MV-4-11 (cell line): ENCODE data around the gene SLC9B1.
"Not testable (repeated sequence)": the region's sequence is repeated elsewhere in the genome, so short reads cannot be mapped to it uniquely, and the experiment has no call there.

Experiments
- DNase-seq: peaks from one replicate; lab custom pipeline; 2025; lab: John Stamatoyannopoulos, UW

The SLC9B1 gene

GRCh38 chr4:103010804-103011203, 8.7 kb downstream of the SLC9B1 start:
- no peak for DNase-seq

DNA sequence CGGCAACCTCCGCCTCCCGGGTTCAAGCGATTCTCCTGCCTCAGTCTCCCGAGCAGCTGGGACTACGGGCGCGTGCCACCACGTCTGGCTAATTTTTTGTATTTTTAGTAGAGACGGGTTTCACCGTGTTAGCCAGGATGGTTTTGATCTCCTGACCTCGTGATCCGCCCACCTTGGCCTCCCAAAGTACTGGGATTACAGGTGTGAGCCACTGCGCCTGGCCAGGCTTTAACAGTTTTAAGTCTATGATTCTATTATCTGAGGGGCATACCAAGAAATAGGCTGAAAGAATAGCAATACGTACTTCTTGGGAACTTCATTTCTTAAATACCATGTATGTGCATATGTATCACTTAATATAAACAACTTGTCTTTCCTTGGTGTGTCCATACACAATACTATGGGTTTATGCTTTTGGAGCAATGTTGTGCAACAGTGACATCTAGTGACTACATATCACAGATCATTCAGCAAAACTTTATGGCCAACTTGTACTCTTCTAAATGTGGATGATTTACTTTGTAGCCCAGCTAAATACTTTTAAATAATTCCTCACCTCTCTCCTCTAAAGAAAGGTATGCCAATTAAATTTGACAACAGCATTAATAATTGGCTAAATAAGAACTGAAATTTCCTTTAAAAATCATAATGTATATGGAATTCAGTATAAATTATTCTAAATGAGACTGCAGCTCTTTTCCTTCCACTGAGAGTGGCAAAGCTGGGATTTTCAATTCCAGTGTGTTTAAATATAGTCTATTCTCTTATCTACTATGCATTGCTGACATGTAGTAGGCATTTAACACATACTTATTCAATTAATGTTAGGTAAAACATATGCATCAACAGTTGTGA, 10.4 kb downstream of the SLC9B1 start:
- DNase-seq: peak; percentile 45

DNA sequence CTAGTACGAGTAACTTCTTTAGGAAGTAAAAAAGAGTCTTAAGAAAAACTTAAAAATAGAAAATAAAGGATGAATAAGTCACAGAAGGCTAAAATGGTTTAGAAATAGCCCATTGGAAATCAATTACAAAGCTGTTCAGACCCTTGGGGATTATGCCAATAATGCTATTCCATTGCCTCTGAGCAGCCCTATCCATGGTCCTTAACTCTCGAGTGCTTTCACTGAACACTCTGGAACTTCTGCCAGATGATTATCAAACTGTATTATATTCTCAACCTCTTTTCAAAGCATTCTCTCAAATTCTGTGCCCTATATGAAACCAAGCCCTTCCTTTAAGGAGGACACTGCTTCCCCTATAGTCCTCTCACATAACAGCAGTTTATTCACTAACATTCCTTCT, 17.0 kb downstream of the SLC9B1 start:
- DNase-seq: no peak

GRCh38 chr4:102994803-102995202, 24.7 kb downstream of the SLC9B1 start:
- no peak for DNase-seq

- peak; percentile 28 for DNase-seq
These were observed 25.5 kb downstream of the SLC9B1 start for GRCh38 chr4:102993985-102994384.

DNA sequence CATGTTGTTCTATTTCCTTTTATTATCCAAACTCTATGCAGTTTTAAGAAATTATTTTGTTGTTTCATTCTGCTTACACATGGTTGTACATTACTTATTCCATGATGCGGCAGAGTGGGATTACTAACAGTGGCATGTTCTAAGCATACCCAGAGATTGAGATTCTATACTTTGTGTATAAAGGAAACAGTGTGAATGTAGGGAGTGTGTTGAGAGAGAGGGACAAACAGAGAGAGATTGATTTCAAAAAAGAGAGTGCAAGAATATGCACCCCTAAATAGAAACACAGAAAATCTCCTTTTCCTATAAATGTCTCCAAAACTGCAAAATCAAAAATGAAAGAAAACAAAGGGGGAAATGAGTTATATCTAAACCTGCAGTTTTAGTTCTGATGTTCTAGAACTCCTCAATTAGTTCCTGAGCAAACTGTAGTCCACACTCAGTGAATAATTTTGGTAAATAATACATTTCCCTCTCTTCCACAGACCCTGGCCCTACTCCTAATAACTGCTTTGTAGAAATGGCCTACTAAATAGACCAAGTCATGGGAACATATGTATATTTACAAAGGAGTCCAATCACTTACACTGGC, 31.0 kb downstream of the SLC9B1 start:
- DNase-seq: no peak

- no peak for DNase-seq
These were observed 38.5 kb downstream of the SLC9B1 start for GRCh38 chr4:102981005-102981404.

DNA sequence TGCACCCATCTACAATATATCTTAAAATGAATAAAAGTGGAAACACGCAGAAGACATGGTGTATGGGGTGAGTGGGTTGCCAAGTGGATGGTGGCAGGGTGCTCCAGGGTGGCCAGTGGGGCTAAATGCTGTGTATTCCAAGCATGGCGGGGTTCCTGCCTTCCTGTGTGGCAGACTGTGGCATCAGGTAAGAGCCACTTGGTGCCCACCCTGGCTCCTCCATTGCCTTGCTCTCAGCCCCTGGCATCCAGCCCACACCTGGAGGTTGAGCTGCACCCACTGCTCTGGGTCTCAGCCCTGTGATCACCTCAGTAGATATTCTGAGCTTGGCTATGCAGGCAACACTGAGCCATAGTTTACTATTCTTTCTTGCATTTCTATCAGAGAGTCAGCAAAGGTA, 57.7 kb downstream of the SLC9B1 start:
- not testable (repeated sequence) for DNase-seq

- no peak for DNase-seq
These were observed 60.0 kb downstream of the SLC9B1 start for GRCh38 chr4:102959496-102959895.

GRCh38 chr4:102945066-102945465, 74.4 kb downstream of the SLC9B1 start:
- no peak for DNase-seq

- DNase-seq: not testable (repeated sequence)
These were observed 81.4 kb downstream of the SLC9B1 start for GRCh38 chr4:102938063-102938462.

DNA sequence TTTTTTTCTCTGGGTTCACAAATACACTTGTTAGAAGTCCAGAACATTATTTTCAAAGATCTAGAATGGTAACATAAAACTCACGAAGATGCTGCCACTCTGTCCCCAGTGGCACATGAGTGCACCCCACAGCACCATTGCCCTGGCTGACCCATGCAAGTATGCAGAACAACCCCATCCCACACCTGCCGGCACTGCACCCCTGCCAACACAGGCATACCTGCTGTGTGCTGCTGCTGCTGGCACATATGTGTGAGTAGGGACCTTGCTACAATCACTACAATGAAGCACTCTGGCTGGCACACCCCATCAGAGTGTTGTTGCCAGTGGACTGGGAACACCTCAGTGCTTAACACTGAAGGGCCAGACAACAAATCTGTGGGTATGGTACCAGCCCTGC, 83.8 kb downstream of the SLC9B1 start:
- no peak for DNase-seq

DNA sequence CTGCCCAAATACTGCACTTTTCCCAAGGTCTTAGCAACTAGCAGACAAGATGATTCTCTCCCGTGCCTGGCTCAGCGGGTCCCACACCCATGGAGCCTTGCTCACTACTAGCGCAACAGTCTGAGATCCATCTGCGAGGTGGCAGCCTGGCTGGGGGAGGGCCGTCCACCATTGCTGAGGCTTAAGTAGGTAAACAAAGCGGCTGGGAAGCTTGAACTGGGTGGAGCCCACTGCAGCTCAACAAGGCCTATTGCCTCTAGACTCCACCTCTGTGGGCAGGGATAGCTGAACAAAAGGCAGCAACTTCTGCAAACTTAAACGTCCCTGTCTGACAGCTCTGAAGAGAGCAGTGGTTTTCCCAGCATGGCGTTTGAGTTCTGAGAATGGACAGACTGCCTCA, 99.8 kb downstream of the SLC9B1 start:
- not testable (repeated sequence) for DNase-seq

DNA sequence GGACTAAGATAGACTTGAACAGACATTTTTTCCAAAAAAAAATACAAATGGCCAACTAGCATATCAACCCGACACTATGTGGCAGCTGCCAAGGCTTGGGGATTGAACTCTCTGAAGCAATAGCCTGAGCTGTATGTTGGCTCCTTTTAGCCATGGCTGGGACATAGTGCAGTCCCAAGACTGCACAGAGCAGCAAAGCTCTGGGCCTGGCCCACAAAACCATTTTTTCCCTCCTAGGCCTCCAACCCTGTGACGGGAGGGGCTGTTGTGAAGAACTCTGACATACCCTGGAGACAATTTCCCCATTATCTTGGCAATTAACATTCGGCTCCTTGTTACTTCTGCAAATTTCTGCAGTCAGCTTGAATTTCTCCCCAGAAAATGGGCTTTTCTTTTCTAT, 100.6 kb downstream of the SLC9B1 start:
- DNase-seq: no peak

DNA sequence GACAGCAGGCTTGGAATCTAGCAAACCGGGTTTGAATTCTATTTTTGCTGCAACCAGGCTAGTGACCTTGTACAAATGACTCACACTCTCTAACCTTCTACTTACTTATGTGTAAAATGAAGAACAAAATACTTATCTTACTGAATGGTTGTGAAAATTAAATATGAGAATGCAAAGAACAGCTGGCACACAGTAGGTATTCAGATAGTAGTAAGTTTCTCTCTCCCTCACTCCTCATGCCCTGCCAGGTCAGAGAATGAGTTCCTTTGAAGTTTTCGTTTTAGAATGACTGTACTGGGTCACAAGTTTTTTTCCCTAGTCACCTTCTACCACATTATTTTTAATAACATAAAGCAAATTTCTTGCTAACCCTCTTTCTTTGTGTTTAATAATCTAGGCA, 117.7 kb downstream of the SLC9B1 start:
- DNase-seq: no peak

GRCh38 chr4:102897610-102898009, 121.9 kb downstream of the SLC9B1 start:
- DNase-seq: not testable (repeated sequence)

DNA sequence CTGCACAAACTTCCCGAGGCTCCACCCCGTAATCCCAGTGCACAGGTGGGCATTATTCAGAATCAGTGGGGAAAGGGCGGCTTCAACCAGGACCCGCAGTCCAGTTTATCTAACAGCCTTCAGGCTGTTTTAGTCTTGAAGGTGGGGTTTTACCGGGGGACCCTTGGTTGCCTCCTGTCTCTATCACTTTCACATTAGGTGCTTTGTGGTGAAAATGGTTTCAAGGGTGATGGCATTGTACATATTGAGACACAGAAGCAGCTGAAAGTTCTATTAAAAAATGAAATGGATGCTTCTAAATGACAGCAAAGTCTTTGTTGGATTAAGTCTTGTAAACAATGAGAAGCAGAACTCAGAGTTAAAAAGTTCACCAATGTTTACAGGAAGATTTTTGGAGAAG, 123.0 kb downstream of the SLC9B1 start:
- not testable (repeated sequence) for DNase-seq

DNA sequence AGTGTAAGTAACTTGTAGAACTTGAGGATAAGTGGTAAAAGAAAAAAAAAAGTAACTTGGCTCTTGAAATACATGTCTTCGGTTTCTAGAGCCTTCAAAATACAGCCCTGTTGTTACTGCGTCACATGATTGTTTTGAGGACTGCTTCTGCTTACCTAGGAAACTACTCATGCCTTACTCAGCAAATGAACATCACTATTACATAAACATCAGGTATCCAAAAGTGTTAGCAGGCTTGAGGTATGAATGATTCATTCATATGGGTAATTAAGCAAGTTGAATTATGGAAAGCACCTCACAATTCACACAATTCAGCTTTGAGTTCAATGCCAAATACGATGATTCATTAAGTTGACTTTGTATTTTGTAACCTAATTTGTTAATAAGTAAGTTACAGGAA, 129.6 kb downstream of the SLC9B1 start:
- DNase-seq: not testable (repeated sequence)

GRCh38 chr4:102888570-102888969, 130.9 kb downstream of the SLC9B1 start:
- not testable (repeated sequence) for DNase-seq

DNA sequence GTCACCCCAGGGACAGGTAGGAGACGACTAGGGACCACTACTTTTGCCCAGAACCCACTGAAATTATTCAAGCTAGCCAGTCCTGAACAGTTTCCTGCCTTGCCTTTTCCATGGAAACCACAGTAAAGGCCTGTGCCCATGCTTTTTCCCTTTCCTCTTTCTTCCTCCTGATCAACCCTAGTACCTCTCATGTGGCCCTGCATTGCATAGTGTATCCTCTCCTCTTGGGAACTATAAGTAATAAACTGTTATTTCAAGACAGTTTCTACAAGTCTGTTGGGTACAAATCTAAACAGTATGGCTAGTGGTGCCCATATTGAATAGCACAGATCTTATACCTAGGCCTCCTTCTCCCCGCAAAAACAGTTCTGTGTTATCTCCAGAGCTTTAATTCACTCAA, 136.2 kb downstream of the SLC9B1 start:
- DNase-seq: no peak

DNA sequence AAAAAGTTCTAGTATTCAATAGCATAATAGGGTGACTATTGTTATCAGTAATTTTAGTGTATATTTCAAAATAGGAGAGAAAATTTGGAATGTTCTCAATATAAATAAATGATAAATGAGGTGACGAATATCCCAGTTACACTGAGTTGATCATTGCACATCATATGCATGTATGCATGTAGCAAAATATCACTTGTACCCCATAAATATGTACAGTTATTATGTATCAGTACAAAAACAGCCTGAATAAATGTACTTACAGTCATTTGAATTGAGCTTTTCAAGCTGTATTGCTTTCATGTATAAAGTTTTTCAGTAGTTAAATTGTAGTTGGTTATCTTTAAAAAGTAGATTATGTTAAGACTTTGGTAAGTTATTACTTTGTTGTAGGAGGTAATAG, 138.2 kb downstream of the SLC9B1 start:
- DNase-seq: no peak

- no peak for DNase-seq
These were observed 140.6 kb downstream of the SLC9B1 start for GRCh38 chr4:102878901-102879300.

GRCh38 chr4:102878349-102878748, 141.2 kb downstream of the SLC9B1 start:
- peak; percentile 79 for DNase-seq
